ENCODE data around the gene OR10R2.
"Not testable (repeated sequence)": the region's sequence is repeated elsewhere in the genome, so short reads cannot be mapped to it uniquely, and the experiment has no call there.

The OR10R2 gene, protein sequence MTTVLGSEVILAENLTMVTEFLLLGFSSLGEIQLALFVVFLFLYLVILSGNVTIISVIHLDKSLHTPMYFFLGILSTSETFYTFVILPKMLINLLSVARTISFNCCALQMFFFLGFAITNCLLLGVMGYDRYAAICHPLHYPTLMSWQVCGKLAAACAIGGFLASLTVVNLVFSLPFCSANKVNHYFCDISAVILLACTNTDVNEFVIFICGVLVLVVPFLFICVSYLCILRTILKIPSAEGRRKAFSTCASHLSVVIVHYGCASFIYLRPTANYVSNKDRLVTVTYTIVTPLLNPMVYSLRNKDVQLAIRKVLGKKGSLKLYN

GRCh38 chr1:158471920-158472319, at the start of gene OR10R2:
OR10R2 (plus strand) TSS chr1:158472220; CDS start chr1:158472326, 106 bp downstream.
- DNase-seq = peak; percentile 13

GRCh38 chr1:158425027-158425426, 47.0 kb upstream of the OR10R2 start:
- DNase-seq = no peak

DNA sequence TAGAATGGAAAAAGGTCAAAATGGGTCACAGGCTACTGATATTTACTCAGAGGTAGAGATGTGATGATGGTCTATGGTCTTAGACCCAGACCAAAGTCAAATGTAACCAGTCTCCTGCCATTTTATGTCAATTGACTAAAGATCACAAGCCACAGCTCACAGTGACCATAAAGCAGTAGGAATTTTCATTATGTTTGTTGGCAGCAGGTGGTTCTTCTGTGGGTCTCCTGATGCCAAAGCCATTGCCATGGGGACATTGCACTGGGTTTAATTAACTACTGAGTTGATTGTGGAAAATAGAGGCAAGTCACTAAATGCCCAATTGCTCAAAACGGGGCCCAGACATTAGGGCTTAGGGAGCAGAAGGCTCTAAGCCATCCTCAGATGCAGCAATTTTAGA, 45.9 kb upstream of the OR10R2 start, which contains the start of gene OR10K2:
TSS of gene OR10K2 (minus strand) at position 101 of the 400 bp plus-strand sequence. CDS start 5,371 bp downstream, outside the sequence.
- no peak for DNase-seq

GRCh38 chr1:158430163-158430562, 41.9 kb upstream of the OR10R2 start:
- not testable (repeated sequence) for DNase-seq

DNA sequence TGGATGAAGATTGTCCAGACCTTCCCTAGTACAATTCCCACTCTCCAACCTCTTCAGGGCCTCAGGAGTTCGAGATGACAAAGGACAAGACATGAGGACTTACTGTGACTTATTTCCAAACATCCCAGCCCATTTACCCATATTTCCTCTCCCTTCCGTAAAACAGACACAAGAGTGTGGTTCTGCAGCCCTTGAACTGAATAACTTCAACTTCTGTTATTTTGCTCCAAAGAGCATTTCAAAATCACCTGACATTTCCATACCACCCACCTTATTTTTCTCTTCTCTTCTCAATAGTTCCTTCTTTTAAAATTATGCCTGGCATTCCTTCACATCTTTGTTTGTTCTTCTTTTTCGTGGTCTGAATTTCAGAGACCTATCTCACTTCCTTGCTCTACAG, 37.3 kb upstream of the OR10R2 start:
- DNase-seq = no peak

DNA sequence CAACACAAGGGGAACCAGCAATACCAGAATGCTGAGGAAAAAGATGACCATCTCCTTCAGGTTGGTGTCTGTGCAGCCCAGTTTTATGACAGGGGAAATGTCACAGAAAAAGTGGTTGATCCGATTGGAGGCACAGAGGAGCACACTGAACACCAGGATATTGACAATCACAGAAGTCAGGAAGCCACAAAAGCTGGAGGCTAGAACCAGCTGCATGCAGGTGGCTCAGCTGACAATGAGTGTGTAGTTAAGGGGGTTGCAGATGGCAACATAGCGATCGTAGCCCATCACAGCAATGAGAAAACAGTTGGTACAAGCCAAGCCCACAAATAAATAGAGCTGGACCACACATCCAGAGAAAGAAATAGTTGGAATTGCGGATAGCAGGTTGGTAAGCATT, 26.6 kb upstream of the OR10R2 start:
- no peak for DNase-seq

DNA sequence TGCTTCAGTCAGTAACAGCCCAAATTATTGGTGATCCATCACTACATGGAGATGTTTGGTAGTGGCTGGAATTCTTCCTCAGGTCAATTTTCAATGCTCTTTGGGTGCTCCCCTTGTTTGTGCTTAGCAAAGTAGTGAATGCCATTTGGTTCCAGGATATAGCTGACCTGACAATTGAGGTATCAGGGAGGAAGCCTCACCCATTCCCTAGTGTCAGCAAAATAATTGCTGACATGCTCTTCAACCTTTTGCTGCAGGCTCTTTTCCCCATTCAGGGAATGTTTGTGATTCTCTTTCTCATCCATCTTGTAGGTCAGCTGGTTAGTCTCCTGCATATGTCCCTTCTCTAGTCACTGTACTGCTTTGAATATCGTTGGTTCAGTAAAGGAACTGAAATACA, 17.5 kb upstream of the OR10R2 start:
- DNase-seq = no peak

DNA sequence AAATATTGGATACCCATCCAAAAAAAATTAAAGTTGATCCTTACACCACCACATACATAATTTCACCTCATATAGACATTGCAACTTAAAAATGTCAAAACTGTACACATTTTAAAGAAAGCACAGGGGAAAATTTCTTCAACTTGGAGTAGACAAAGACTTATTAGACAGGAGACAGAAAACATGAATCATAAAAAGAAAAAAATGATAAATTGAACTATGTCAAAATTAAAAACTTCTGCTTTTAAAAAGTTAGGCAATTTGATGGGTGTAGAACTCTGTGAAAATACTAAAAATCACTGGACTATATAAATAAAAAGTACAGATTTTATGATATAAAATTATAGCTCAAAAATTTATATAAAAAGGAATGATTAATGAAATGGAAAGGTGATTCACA, 14.8 kb upstream of the OR10R2 start:
- DNase-seq = no peak

DNA sequence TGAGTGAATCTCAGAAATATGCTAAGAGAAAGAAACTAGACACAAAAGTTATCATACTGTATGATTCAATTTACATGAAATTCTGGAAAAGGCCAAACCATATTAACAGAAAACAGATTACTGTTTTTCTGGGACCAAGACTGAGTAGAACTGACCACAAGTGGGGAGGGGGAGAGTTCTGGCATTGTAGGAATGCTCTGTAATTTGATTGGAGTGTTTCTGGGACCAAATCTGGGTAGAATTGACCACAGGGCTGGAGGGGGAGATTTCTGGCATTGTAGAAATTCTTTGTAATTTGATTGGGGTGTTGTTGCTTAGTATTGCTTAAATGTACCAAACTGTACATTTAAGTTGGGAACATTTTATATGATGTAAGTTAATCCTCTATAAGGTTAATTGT, 13.8 kb upstream of the OR10R2 start:
- no peak for DNase-seq

GRCh38 chr1:158461534-158461933, 10.5 kb upstream of the OR10R2 start, which contains the start of gene OR10K1:
OR10K1 (plus strand) TSS chr1:158461834; CDS start chr1:158465562, 3,728 bp downstream.
- no peak for DNase-seq

- DNase-seq = peak; percentile 78
Observed at GRCh38 chr1:158485455-158485854, 13.4 kb downstream of the OR10R2 start.

GRCh38 chr1:158491316-158491715, 19.3 kb downstream of the OR10R2 start:
- no peak for DNase-seq

- no peak for DNase-seq
Observed at GRCh38 chr1:158493054-158493453, 21.0 kb downstream of the OR10R2 start.

DNA sequence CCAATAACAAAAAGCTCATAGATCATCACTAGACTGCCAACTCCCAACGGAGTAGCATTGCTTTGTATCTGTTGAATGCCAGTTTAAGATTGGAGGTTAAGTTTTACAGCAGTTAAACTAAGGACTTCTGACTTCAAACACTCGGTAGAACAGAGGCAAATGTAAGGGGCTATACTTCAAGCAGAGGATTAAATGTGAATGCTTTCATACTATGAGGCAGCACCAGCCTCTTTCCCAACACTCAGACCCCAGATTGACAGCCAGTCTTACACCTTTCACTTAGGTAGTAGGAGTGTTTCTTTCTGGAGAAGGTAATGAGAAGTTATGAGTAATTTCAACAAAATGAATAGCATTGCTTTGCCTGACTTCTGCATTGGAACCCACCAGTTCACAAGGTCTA, 22.8 kb downstream of the OR10R2 start:
- no peak for DNase-seq

- peak; percentile 27 for DNase-seq
Observed at GRCh38 chr1:158496374-158496773, 24.4 kb downstream of the OR10R2 start.

- DNase-seq = peak; percentile 27
Observed at GRCh38 chr1:158506369-158506987, 34.5 kb downstream of the OR10R2 start.

DNA sequence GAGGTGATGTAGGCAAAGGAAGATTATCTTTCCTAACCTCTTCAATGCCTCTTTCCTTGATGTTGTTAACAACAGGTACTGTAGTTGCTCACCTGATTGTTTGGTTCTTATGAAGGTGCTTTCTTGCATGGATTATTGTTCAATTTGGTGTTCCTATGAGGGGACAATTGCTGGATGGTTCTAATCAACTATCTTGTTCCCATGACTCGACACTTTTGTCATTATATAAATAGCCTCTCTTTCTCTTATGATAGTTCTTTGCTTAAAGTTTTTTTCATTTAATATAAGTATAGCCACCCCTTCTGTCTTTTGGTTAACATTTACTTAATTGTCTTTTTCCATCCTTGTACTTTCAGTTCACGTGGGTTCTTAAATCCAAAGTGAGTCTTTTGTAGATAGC, 35.5 kb downstream of the OR10R2 start:
- DNase-seq = no peak

GRCh38 chr1:158509471-158510156, 37.6 kb downstream of the OR10R2 start:
- DNase-seq = peak; percentile 9

- DNase-seq = no peak
Observed at GRCh38 chr1:158516966-158517365, 44.9 kb downstream of the OR10R2 start.

DNA sequence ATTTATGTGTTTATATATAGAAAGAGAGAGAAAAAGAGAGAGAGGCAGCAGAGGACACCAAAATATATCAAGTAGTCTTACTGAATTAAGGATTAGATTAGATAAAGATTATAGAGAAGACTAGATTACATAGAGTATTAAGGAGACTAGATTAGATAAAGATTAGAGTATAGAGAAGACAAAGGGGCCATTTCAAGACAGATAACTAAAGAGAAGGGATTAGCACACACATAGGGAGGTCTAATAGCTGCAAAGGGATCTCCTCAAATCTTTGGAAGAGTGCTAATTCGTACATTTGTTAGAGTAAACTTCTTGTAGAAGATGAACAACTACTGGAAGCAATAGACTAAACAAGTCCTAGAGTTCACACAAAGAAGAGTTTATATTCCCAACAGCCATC, 48.0 kb downstream of the OR10R2 start:
- DNase-seq = no peak

DNA sequence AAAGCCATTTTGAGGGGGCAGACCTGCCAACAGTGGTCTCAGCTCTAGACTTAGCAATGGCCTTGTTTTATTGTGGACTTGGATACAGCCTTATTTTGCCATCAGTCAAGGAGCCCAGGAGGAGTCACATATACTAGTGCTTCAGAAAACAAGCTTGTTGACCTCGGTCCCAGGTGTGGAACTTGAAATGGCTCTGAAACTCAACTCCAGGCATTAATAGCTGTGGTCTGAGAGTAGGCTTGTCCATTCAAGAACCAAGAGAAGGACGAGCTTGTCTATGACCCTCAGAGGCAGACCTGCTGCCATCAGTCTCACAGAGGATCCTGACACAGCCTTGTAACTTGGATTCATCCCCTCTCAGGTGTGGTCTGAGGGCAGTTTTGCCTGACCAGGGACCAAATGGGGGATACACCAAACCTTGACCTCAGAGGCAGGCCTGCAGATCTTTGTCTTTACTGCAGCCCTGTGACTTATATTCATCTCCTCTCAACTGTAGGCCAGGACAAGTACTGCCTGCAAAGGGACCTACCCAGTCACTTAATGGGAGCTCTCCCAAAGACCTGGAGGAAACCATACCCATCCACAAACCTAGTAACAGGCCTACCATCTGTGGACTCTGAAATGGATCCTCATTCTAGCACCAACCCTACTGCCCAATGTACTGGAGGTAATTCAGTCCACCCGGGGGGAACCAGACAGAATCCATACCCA, 49.1 kb downstream of the OR10R2 start:
- no peak for DNase-seq

DNA sequence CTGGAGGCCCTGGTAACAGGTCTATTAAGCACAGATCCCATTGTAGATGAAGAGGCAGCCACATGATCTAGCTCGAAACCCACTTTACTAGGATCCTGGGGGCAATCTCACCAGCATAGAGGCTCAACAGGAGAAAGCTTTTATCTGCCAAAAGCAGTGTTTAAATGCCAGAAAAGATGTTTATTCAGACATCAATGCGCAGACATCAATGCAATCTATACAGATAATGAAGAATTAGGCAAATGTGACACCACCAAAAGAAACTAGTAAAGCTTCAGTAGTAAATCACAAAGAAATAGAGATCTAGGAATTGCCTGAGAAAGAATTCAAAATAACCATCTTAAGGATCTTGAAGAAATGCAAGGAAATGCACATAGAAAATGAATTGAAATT, 49.6 kb downstream of the OR10R2 start:
- DNase-seq = no peak

- no peak for DNase-seq
Observed at GRCh38 chr1:158527190-158527815, 55.3 kb downstream of the OR10R2 start.
